Testis (tissue), 3 donors: ENCODE results near the gene KRTAP5-1. TPM values are rescaled to one million over a fixed set of nuclear protein-coding genes. Genes with fewer than 3 reads are reported as not detected.

Source experiments
- DNase-seq: peaks from one replicate; pipeline ENCODE4 v3.0.0-alpha.2; 2019
- H3K27ac ChIP-seq, 2 donors: fragments of 200-600 bp; sonication (generic); one replicate each; pipeline ENCODE4 v1.5.1; 2019
- H3K27me3 ChIP-seq: fragments of 200-600 bp; sonication (generic); one replicate; pipeline ENCODE4 v1.5.1; 2019
- H3K36me3 ChIP-seq: fragments of 200-600 bp; sonication (generic); one replicate; pipeline ENCODE4 v1.5.1; 2017; ENCODE audit warnings: low read depth; ENCODE audit errors: missing control alignments
- H3K4me1 ChIP-seq: fragments of 200-600 bp; sonication (generic); one replicate; pipeline ENCODE4 v1.5.1; 2019
- H3K4me3 ChIP-seq, 2 donors: fragments of 200-600 bp; sonication (generic); one replicate each; pipeline ENCODE4 v1.5.1; 2017 to 2019
- H3K9me3 ChIP-seq: fragments of 200-600 bp; sonication (generic); one replicate; pipeline ENCODE4 v1.5.1; 2017
- CTCF ChIP-seq, 3 experiments: fragments of 450-650 bp in 2 of 3; fragments of 200-600 bp in 1 of 3; sonication (generic) in 1 of 3; IDR thresholded peaks; one replicate each; pipeline ENCODE4 v1.5.1; 2016 to 2019; ENCODE audit warnings: antibody characterized with exemption in 3 of 3, mild to moderate bottlenecking in 2 of 3, moderate library complexity in 1 of 3
- POLR2A ChIP-seq: fragments of 450-650 bp; IDR thresholded peaks from one replicate; pipeline ENCODE4 v1.6.1; 2017; ENCODE audit warnings: antibody characterized with exemption, mild to moderate bottlenecking, moderate library complexity
- WGBS, 2 donors: methylation state at CpG; one replicate each; pipeline ENCODE4 v1.1.5; 2018; 5-methylcytosine and 5-hydroxymethylcytosine counted together
- intact Hi-C: fragments of 100-400 bp; cut with DNase I; formaldehyde crosslinking; loops from one replicate; pipeline ENCODE4 v1.15.1; 2023; ENCODE audit warnings: low total_unique reads
- polyA plus RNA-seq: library from polyadenylated mRNA; stranded (reverse); fragments of 350-450 nt; fragmentation: Illumina TruSeq; extraction: RNeasy Lipid Tissue Mini Kit (QIAGEN cat#74804); gene quantifications from one replicate; pipeline ENCODE4 v1.2.3, GENCODE V29; 2014; ENCODE audit warnings: low read depth, low replicate concordance; ENCODE audit not compliant: insufficient read depth
- total RNA-seq, 2 donors: library from RNA; depleted of rRNA; stranded (reverse); fragments of >200 nt; gene quantifications; one replicate each; pipeline ENCODE4 v1.2.3, GENCODE V29; 2016

KRTAP5-1 gene
- total and polyA plus RNA-seq, 3 donors from 2014 or later, result not detected

GRCh38 chr11:1570531-1570895 lies 14.6 kb downstream of the KRTAP5-1 start:
- no peaks in the 10 kb centered on the region for H3K9me3 ChIP-seq
- H3K4me3 ChIP-seq, result peak overlapping the region in 1 of 2 donors; percentile 65
- no peak for DNase-seq
- H3K4me1 ChIP-seq, result peaks cover 18% of the 10 kb centered on the region
- intact Hi-C loops, result no loop called here
- TF ChIP-seq CTCF (IDR thresholded peaks at IDR 0.05) (no peak), POLR2A (no peak)
- no peaks in the 10 kb centered on the region for H3K27me3 ChIP-seq
- 34 to 74% methylated on average over 5 to 8 of the region's 8 CpGs for WGBS, 2 donors
- H3K36me3 ChIP-seq, result no peaks in the 10 kb centered on the region
- no peak overlapping the region for H3K27ac ChIP-seq

- Histone ChIP-seq H3K4me3 (no peak overlapping the region), H3K27ac (no peak overlapping the region), H3K4me1 (peaks cover 18% of the 10 kb centered on the region)
Observed at GRCh38 chr11:1570001-1570453, 15.1 kb downstream of the KRTAP5-1 start.

GRCh38 chr11:1569251-1569780 lies 15.8 kb downstream of the KRTAP5-1 start:
- Histone ChIP-seq H3K4me1 (peaks cover 16% of the 10 kb centered on the region), H3K36me3 (no peaks in the 10 kb centered on the region), H3K9me3 (no peaks in the 10 kb centered on the region), H3K27me3 (no peaks in the 10 kb centered on the region), H3K27ac (no peak overlapping the region), H3K4me3 (no peak overlapping the region)
- no peak for DNase-seq
- intact Hi-C loops, result no loop called here
- TF ChIP-seq CTCF (IDR thresholded peaks at IDR 0.05) (no peak), POLR2A (no peak)
- WGBS, 2 donors, result 73 to 83% methylated on average over 13 to 14 of the region's 14 CpGs

More at GRCh38 chr11:1570001-1570453, 15.1 kb downstream of the KRTAP5-1 start:
- WGBS, 2 donors, result 65 to 70% methylated on average over 5 to 11 of the region's 11 CpGs
- TF ChIP-seq CTCF (IDR thresholded peaks at IDR 0.05) (no peak), POLR2A (no peak)
- H3K27me3 ChIP-seq, result no peaks in the 10 kb centered on the region
- intact Hi-C loops, result no loop called here
- no peaks in the 10 kb centered on the region for H3K36me3 ChIP-seq
- no peak for DNase-seq
- H3K9me3 ChIP-seq, result no peaks in the 10 kb centered on the region

- Histone ChIP-seq H3K9me3 (no peaks in the 10 kb centered on the region), H3K36me3 (no peaks in the 10 kb centered on the region), H3K4me3 (no peak overlapping the region), H3K27me3 (no peaks in the 10 kb centered on the region), H3K4me1 (peaks cover 8% of the 10 kb centered on the region), H3K27ac (no peak overlapping the region)
- TF ChIP-seq CTCF (IDR thresholded peaks at IDR 0.05) (no peak), POLR2A (no peak)
- WGBS, 2 donors, result 73 to 74% methylated on average over 8 to 13 of the region's 13 CpGs
- intact Hi-C loops, result no loop called here
- no peak for DNase-seq
Observed at GRCh38 chr11:1568441-1568911, 16.6 kb downstream of the KRTAP5-1 start.

GRCh38 chr11:1567721-1568100 lies 17.4 kb downstream of the KRTAP5-1 start:
- intact Hi-C loops, result no loop called here
- WGBS, 2 donors, result 77 to 96% methylated on average over 4 to 7 of the region's 7 CpGs

More at GRCh38 chr11:1567721-1568100, 17.4 kb downstream of the KRTAP5-1 start:
- H3K27ac ChIP-seq, result no peak overlapping the region
- H3K4me1 ChIP-seq, result peaks cover 2% of the 10 kb centered on the region
- no peak for TF ChIP-seq POLR2A
- TF ChIP-seq CTCF (IDR thresholded peaks at IDR 0.05), result no peak
- no peak overlapping the region for H3K4me3 ChIP-seq
- H3K27me3 ChIP-seq, result no peaks in the 10 kb centered on the region
- no peak for DNase-seq
- no peaks in the 10 kb centered on the region for H3K9me3 ChIP-seq
- no peaks in the 10 kb centered on the region for H3K36me3 ChIP-seq
